ENCODE data around the gene GPAT2. TPM values are rescaled to one million over a fixed set of nuclear protein-coding genes. Genes with fewer than 3 reads are reported as not detected.
"Not testable (repeated sequence)": the region's sequence is repeated elsewhere in the genome, so short reads cannot be mapped to it uniquely, and the experiment has no call there.

GPAT2 gene
- total RNA-seq, 1 donor from 2014 or later = 12.9 TPM

GRCh38 chr2:96024336-96025193 lies 10.2 kb downstream of the GPAT2 start:
- intact Hi-C loops (cut with micrococcal nuclease) = loop anchor here (10.0 kb wide), 2 partner anchors 90 to 150 kb away; partner anchors contain the start of gene ADRA2B

DNA sequence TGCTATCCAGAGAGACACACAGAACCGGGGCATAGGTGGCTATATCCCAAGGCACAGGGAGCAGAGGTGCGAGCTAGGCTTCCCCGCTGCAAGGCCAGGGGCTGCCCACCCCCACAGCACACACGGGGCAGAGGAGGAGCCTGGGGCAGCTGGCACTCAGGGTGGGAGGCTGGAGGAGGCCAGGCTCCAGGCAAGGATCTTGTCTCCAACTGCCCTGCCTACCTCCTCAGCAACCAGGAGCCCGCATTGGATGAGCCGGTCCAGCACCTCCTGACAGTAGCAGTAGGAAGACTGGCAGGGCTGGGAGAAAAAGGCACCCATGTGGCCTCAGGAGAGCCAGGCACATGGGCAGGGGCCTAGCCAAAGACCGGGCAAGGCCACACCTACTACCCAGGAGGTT lies 11.0 kb downstream of the GPAT2 start:
- intact Hi-C loops (cut with micrococcal nuclease) = loop anchor here (10.0 kb wide), 2 partner anchors 91 to 151 kb away; partner anchors contain the start of gene ADRA2B

GRCh38 chr2:96022701-96023447 lies 11.8 kb downstream of the GPAT2 start:
- intact Hi-C loops (cut with micrococcal nuclease) = loop anchor here (10.0 kb wide), 2 partner anchors 92 to 152 kb away; partner anchors contain the start of gene ADRA2B

- intact Hi-C loops (cut with micrococcal nuclease) = loop anchor here (10.0 kb wide), 2 partner anchors 93 to 153 kb away; partner anchors contain the start of gene ADRA2B
Measured at GRCh38 chr2:96022126-96022525, 12.6 kb downstream of the GPAT2 start.

DNA sequence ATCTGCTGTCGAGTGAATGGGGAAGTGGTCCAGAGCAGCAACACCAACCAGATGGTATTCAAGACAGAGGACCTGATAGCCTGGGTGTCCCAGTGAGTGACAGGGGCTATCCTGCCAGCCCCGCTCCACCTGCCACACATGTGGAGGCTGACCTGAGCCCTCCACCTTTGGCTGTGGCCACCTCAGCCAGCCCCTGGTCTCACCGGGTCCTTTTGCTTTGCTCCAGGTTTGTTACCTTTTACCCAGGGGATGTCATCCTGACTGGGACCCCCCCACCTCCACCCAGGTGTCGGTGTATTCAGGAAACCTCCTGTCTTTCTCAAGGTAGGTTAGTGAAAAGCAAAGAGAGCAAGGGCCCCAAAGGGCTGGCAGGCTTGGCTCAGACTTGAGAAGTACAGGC lies 13.6 kb downstream of the GPAT2 start:
- intact Hi-C loops (cut with micrococcal nuclease) = loop anchor here (10.0 kb wide), 2 partner anchors 94 to 154 kb away; partner anchors contain the start of gene ADRA2B

DNA sequence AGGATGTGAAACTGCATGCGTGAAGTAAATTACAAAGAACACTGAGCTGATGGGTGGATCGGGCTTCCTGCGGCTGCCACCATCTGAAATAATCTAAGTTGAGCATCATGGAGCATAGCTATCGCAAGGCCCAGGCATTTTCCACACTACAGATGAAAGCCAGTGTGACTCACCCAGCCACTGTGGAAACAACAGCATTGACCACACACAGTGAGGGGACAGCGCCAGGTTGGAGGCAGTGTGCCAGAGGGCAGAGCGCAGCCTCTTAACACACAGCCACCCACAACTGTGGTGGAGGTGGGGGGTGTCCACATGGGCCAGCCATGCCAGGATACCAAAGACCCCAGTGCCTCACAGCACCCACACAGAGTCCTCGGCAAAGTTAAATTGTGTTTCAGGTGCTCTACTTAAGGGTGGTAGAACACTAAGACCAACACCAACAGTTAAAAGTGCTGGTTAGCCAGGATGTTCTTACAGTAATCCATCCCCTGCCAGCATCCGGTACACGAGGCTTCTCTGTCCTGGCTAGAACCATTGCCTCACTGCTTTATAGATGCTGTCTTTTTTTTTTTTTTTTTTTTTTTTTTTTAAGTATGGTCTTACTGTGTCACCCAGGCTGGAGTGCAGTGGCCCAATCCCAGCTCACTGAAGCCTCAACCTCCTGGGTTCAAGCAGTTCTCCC lies 14.7 kb downstream of the GPAT2 start:
- intact Hi-C loops (cut with micrococcal nuclease) = loop anchor here (10.0 kb wide), 2 partner anchors 95 to 155 kb away; partner anchors contain the start of gene ADRA2B

GRCh38 chr2:96016321-96016720 lies 18.4 kb downstream of the GPAT2 start:
- intact Hi-C loops (cut with micrococcal nuclease) = not testable (repeated sequence)

DNA sequence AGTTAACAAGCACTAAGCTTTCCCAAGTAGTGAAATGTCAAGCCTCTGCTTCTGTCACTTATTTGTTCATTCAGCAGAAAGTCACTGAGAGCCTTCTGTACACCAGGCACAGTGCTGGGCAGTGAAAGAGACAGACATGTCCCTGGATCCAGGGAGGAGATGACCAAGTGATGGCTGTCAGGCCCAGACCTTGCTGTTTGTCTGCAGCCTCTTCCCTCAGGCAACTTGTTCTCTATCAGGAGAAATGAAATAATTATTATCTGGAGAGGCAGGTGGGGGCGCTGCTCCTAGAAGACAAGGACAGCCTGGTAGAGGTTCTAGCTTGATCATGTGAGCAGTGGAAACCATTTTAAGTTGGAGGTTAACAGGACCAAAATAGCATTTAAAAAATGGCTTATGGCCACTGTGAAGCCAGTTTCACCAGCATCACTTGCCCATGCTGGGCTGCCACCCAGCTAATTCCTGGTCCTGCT lies 21.9 kb downstream of the GPAT2 start:
- intact Hi-C loops (cut with micrococcal nuclease) = not testable (repeated sequence)

DNA sequence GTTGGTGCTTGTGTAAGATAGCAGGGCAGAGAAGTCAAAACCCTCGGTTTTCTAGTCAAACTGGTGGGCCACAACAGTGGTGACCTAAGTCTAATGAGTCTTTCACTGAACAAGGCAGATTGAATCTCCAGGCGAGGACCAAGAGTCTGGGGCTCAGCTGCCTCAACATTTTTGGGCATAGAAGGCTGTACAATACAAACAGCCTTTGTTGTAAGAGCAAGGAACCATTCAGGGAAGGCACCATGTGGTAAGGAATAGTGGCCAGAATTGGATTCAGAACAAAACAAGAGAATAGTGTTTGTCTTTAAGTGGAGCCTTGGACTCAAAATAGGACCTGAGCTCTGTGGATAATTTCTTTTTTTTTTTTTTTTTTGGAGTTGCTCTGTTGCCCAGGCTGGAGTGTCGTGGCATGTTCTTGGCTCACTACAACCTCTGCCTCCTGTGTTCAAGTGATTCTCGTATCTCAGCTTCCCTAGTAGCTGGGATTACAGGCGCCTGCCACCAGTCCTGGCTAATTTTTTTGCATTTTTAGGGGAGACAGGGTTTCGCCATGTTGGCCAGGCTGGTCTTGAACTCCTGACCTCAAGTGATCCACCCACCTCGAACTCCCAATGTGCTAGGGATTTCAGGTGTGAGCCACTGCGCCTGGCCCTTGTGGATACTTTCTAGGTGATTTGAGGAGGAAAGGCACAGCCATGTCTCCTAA lies 22.5 kb downstream of the GPAT2 start:
- intact Hi-C loops (cut with micrococcal nuclease) = not testable (repeated sequence)

- intact Hi-C loops (cut with micrococcal nuclease) = not testable (repeated sequence)
Measured at GRCh38 chr2:96011129-96011455, 23.6 kb downstream of the GPAT2 start.

DNA sequence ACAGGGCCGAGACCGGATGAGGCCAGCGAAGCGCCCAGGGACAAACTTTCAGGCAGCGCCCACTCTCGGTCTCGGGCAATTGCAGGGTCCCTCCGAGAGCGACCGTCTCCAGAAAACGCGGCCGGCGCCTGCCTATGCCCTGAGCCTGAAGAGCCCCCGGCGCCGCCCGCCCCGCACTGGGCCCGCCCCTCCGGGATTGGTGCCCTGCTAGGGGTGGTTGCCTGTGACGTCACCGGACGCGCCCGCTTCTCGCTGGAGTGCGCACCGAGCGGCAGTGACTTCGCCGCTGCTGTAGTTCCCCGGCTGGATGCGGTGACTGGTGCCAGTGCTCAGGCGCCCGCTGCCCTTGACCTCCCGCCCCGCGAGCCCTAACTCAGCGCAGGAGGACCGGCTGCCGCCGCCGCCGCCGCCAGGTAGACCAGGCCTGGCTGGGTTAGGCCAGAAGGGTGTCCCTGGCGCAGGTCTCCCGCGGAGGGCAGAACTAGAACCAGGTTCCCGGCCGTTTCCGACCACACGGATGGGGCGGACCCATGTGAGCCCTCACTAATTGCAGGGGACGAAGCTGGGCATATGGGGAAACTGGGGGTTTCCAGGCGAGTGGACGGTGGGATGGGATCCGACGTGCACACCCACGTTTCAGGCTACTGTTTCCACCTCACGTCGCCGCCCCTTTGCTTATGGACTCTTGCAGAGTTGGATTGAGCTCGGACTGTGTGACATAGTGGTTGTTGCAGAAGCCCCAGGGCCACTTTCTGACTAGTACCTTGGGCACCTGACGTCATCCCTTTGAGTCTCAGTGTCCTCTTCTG lies 24.2 kb downstream of the GPAT2 start:
- intact Hi-C loops (cut with micrococcal nuclease) = not testable (repeated sequence)

GRCh38 chr2:96009833-96010232 lies 24.9 kb downstream of the GPAT2 start:
- intact Hi-C loops (cut with micrococcal nuclease) = not testable (repeated sequence)

- intact Hi-C loops (cut with micrococcal nuclease) = not testable (repeated sequence)
Measured at GRCh38 chr2:96008051-96008450, 26.7 kb downstream of the GPAT2 start.

DNA sequence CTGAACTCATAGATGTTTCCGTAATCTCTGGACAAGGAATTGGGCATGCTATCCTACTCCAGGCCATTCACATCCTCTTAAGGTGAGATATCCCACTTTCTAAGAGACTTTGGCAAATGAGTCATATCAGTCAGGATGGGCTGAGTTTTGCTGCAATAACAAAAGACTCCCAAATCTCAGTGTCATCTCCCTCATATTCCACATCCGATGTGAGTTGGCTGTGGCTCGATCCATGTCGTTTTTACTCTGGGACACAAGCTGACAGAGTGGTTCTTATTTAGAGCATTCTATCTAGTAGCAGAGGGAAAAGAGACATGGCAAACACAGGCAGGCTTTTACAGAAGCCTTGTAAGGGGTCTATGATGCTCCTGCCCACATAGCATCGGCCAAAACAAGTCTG lies 28.5 kb downstream of the GPAT2 start:
- intact Hi-C loops (cut with micrococcal nuclease) = not testable (repeated sequence)

DNA sequence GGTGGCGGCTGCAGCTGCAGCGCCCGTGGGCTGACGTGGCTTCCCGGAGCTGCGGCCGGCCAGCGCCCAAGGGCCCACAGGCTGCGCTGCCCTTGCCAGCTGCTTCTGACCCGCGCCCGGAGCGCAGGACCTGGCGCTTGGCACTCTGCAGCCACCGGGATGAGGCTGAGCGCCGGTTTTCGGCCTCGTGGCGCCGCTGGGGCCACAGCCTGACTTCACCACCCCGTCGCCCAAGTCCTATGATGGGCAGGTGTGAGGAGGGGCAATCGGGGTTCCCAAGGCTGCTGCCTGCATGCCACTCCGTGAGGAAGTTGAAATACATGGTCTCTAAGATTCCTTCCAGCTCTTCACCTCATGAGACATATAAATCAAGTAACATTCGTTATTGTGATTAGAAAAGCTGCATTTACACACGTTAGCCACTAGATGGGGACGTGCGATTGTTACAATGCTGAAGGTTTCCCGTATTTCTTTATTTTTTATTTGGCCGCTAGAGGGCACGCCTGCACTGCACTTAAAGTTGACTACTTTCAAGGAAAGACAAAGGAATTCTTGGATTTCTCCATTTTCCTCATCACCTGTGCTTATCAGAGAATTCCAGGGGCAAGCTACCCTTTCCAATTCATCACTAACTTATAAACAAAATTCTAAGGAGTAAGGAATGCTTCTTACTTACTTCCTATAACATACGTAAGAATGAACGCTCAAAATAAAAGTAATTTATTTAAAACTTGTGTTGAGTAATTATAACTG lies 42.0 kb downstream of the GPAT2 start:
- intact Hi-C loops (cut with micrococcal nuclease) = loop anchor here (5.0 to 10.0 kb wide), 2 partner anchors 275 to 492 kb away; partner anchors contain the start of genes CIAO1 and TMEM127

GRCh38 chr2:95992102-95992501 lies 42.6 kb downstream of the GPAT2 start:
- intact Hi-C loops (cut with micrococcal nuclease) = loop anchor here (5.0 to 10.0 kb wide), 2 partner anchors 275 to 493 kb away; partner anchors contain the start of genes CIAO1 and TMEM127

DNA sequence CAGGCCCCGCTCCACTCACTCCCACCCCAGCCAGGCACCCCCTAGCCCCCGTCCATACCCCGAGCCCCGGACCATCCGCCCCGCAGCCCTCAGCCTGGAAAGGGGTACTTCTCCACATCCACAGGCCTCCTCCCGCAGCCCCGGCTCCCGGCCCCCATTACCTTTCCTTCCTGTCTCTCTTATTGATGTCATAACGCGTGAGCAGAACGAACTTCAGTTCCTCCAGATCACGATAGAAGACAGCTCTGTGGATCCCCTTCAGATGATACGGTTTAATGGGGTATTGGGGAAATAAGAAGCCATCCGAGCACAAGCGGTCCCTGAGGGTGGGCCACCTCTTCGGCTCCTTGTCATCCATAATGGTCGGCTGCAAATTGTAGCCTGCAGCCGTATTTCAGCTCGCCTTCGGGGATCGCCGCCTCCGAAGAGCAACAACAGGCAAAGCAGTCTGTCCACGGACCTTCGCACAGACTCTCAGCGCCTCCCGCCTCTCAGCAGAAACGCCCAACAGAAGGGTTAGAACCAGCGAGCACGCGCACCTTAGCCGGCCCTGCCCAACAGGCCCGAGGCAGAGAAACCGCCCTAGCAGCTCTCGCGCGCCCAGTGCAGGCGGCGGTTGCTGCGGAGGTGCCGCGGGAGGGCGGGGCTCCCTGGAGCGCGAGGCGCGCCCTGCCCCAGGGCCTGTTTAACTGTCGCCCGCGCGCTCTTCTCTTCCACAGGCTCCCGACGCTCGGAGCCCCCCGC lies 43.2 kb downstream of the GPAT2 start, which contains the start of gene ANKRD36C:
ANKRD36C (minus strand) TSS at position 474 of the 744 bp plus-strand sequence; CDS start at position 358, 116 bp downstream.
- intact Hi-C loops (cut with micrococcal nuclease) = loop anchor here (5.0 to 10.0 kb wide), 2 partner anchors 276 to 493 kb away; partner anchors contain the start of genes CIAO1 and TMEM127

GRCh38 chr2:95990884-95991283 lies 43.8 kb downstream of the GPAT2 start:
- intact Hi-C loops (cut with micrococcal nuclease) = loop anchor here (5.0 to 10.0 kb wide), 2 partner anchors 276 to 494 kb away; partner anchors contain the start of genes CIAO1 and TMEM127
